Progenitor cell of endocrine pancreas (in vitro differentiated cells): ENCODE data around the gene RIC8B. TPM values are rescaled to one million over a fixed set of nuclear protein-coding genes. Genes with fewer than 3 reads are reported as not detected.
A peak's percentile ranks its signal among the peaks of the same experiment; 100 is the strongest.

ENCODE experiments used
- DNase-seq: peaks from one replicate; pipeline ENCODE4 v3.0.0; 2021; ENCODE audit warnings: low spot score; ENCODE audit not compliant: unreplicated experiment
- H3K27ac Mint-ChIP-seq: 2 replicates; pipeline ENCODE4 v1.8.0; 2021; ENCODE audit warnings: mild to moderate bottlenecking, moderate library complexity, mixed read lengths
- H3K27me3 Mint-ChIP-seq: 2 replicates; pipeline ENCODE4 v1.8.0; 2021; ENCODE audit warnings: mixed read lengths
- H3K36me3 Mint-ChIP-seq: 2 replicates; pipeline ENCODE4 v1.8.0; 2022; ENCODE audit warnings: mixed read lengths; ENCODE audit not compliant: insufficient read depth
- H3K4me1 Mint-ChIP-seq: 2 replicates; pipeline ENCODE4 v1.8.0; 2021; ENCODE audit warnings: low read depth, mixed read lengths
- H3K4me3 Mint-ChIP-seq: 2 replicates; pipeline ENCODE4 v1.8.0; 2021; ENCODE audit warnings: low read depth, mild to moderate bottlenecking, moderate library complexity, mixed read lengths
- H3K9me3 Mint-ChIP-seq: 2 replicates; pipeline ENCODE4 v1.8.0; 2021; ENCODE audit warnings: low read depth, mixed read lengths
- CTCF ChIP-seq: fragments of 200-600 bp; sonication (generic); IDR thresholded peaks from one replicate; pipeline ENCODE4 v1.5.0; 2021; ENCODE audit warnings: antibody characterized with exemption, mild to moderate bottlenecking; ENCODE audit not compliant: unreplicated experiment
- total RNA-seq: library from RNA; stranded (reverse); gene quantifications from 2 replicates; pipeline ENCODE4 v1.2.1, GENCODE V29; 2021

The RIC8B gene
- total RNA-seq, 1 donor from 2014 or later: 24.7 TPM

GRCh38 chr12:106783515-106783914, 9.0 kb downstream of the RIC8B start:
- Mint-ChIP-seq H3K36me3 (peaks cover 13% of the 10 kb centered on the region), H3K27ac (no peak overlapping the region), H3K4me1 (peaks cover 10% of the 10 kb centered on the region), H3K27me3 (no peaks in the 10 kb centered on the region), H3K4me3 (no peak overlapping the region), H3K9me3 (no peaks in the 10 kb centered on the region)
- no peak for TF ChIP-seq CTCF
- no peak for DNase-seq

GRCh38 chr12:106790020-106790419, 15.5 kb downstream of the RIC8B start:
- no peak overlapping the region for H3K27ac Mint-ChIP-seq
- H3K4me1 Mint-ChIP-seq: peaks cover 1% of the 10 kb centered on the region
- no peak for DNase-seq
- peaks cover 36% of the 10 kb centered on the region for H3K36me3 Mint-ChIP-seq
- no peaks in the 10 kb centered on the region for H3K9me3 Mint-ChIP-seq
- TF ChIP-seq CTCF: peak; percentile 30
- no peak overlapping the region for H3K4me3 Mint-ChIP-seq
- no peaks in the 10 kb centered on the region for H3K27me3 Mint-ChIP-seq

- H3K36me3 Mint-ChIP-seq: peaks cover 33% of the 10 kb centered on the region
- H3K4me1 Mint-ChIP-seq: peaks cover 1% of the 10 kb centered on the region
- no peak overlapping the region for H3K4me3 Mint-ChIP-seq
- no peak for TF ChIP-seq CTCF
- no peak for DNase-seq
- no peaks in the 10 kb centered on the region for H3K9me3 Mint-ChIP-seq
- no peak overlapping the region for H3K27ac Mint-ChIP-seq
- no peaks in the 10 kb centered on the region for H3K27me3 Mint-ChIP-seq
Observed at GRCh38 chr12:106791531-106791930, 17.0 kb downstream of the RIC8B start.

- Mint-ChIP-seq H3K27ac (no peak overlapping the region), H3K27me3 (no peaks in the 10 kb centered on the region), H3K36me3 (peaks cover 23% of the 10 kb centered on the region), H3K4me1 (peaks cover 1% of the 10 kb centered on the region), H3K9me3 (no peaks in the 10 kb centered on the region), H3K4me3 (no peak overlapping the region)
- no peak for TF ChIP-seq CTCF
- DNase-seq: no peak
Observed at GRCh38 chr12:106794369-106794768, 19.9 kb downstream of the RIC8B start.

- Mint-ChIP-seq H3K36me3 (peaks cover 10% of the 10 kb centered on the region), H3K4me1 (no peaks in the 10 kb centered on the region), H3K27me3 (no peaks in the 10 kb centered on the region), H3K4me3 (no peak overlapping the region), H3K27ac (no peak overlapping the region), H3K9me3 (no peaks in the 10 kb centered on the region)
- DNase-seq: no peak
- TF ChIP-seq CTCF: no peak
Observed at GRCh38 chr12:106801167-106801708, 26.8 kb downstream of the RIC8B start.
